Fibroblast of gingiva (primary cell): Measurements from ENCODE around the gene SLC48A1.

Experiments used
- DNase-seq: peaks from one replicate; pipeline ENCODE4 v3.0.0-alpha.2; 2011; ENCODE audit warnings: low read depth

Gene SLC48A1

GRCh38 chr12:47744005-47744651 lies 28.9 kb upstream of the SLC48A1 start:
- DNase-seq, result no peak

- no peak for DNase-seq
These were observed 28.1 kb upstream of the SLC48A1 start for GRCh38 chr12:47744778-47745436.

GRCh38 chr12:47745485-47746041 lies 27.5 kb upstream of the SLC48A1 start:
- no peak for DNase-seq

GRCh38 chr12:47746073-47746472 lies 27.0 kb upstream of the SLC48A1 start:
- no peak for DNase-seq

GRCh38 chr12:47746523-47746922 lies 26.5 kb upstream of the SLC48A1 start:
- no peak for DNase-seq

GRCh38 chr12:47747126-47747525 lies 25.9 kb upstream of the SLC48A1 start:
- no peak for DNase-seq

- DNase-seq, result no peak
These were observed 25.2 kb upstream of the SLC48A1 start for GRCh38 chr12:47747596-47748506.

GRCh38 chr12:47748507-47748828 lies 24.6 kb upstream of the SLC48A1 start:
- DNase-seq, result no peak

- no peak for DNase-seq
These were observed 24.1 kb upstream of the SLC48A1 start for GRCh38 chr12:47748899-47749298.

GRCh38 chr12:47750229-47750798 lies 22.7 kb upstream of the SLC48A1 start:
- DNase-seq, result no peak

GRCh38 chr12:47750916-47751470 lies 22.0 kb upstream of the SLC48A1 start:
- DNase-seq, result no peak

- no peak for DNase-seq
These were observed 21.5 kb upstream of the SLC48A1 start for GRCh38 chr12:47751561-47751960.

- DNase-seq, result no peak
These were observed 20.9 kb upstream of the SLC48A1 start for GRCh38 chr12:47752121-47752520.

- DNase-seq, result peak; percentile 70
These were observed 20.5 kb upstream of the SLC48A1 start for GRCh38 chr12:47752552-47752951.

- DNase-seq, result no peak
These were observed 19.7 kb upstream of the SLC48A1 start for GRCh38 chr12:47753021-47754001.

GRCh38 chr12:47754126-47754525 lies 18.9 kb upstream of the SLC48A1 start:
- no peak for DNase-seq

GRCh38 chr12:47754881-47755280 lies 18.2 kb upstream of the SLC48A1 start:
- no peak for DNase-seq

GRCh38 chr12:47755655-47756562 lies 17.1 kb upstream of the SLC48A1 start:
- DNase-seq, result no peak

GRCh38 chr12:47757364-47757839 lies 15.6 kb upstream of the SLC48A1 start:
- DNase-seq, result no peak
